ENCODE results near the gene PLEKHD1. TPM values are rescaled to one million over a fixed set of nuclear protein-coding genes. Genes with fewer than 3 reads are reported as not detected.

The PLEKHD1 gene
- total RNA-seq, 4 donors from 2014 or later: 0.19 TPM; not detected in 3

- no peak for TF ChIP-seq POLR2A (IDR thresholded peaks at IDR 0.05)
- TF ChIP-seq CTCF (IDR thresholded peaks at IDR 0.05): no peak
- no peaks in the 10 kb centered on the region for H3K27me3 ChIP-seq
- H3K9me3 ChIP-seq: no peaks in the 10 kb centered on the region
- H3K4me3 ChIP-seq: no peak overlapping the region
- peaks cover 0 to 8% (median 2%) of the 10 kb centered on the region in 3 donors for H3K4me1 ChIP-seq
- no peak for DNase-seq
- WGBS, 2 donors: 40 to 52% methylated on average over 2 of the region's 2 CpGs
- no peak overlapping the region for H3K27ac ChIP-seq
- intact Hi-C loops (cut with DNase I): no loop called here
- H3K36me3 ChIP-seq: peaks cover 0 to 60% (median 5%) of the 10 kb centered on the region in 3 donors
These were observed 32.6 kb upstream of the PLEKHD1 start for GRCh38 chr14:69451941-69452340.

GRCh38 chr14:69458350-69458749 is 26.2 kb upstream of the PLEKHD1 start:
- peaks cover 7 to 87% (median 8%) of the 10 kb centered on the region in 3 donors for H3K36me3 ChIP-seq
- H3K9me3 ChIP-seq: no peaks in the 10 kb centered on the region
- 72 to 87% methylated on average over 8 to 9 of the region's 11 CpGs for WGBS, 2 donors
- intact Hi-C loops (cut with DNase I): no loop called here
- TF ChIP-seq POLR2A (IDR thresholded peaks at IDR 0.05) (no peak), CTCF (IDR thresholded peaks at IDR 0.05) (no peak)
- H3K4me1 ChIP-seq: peaks cover 0 to 5% (median 0%) of the 10 kb centered on the region in 3 donors
- no peaks in the 10 kb centered on the region for H3K27me3 ChIP-seq
- H3K4me3 ChIP-seq: no peak overlapping the region
- no peak for DNase-seq
- no peak overlapping the region for H3K27ac ChIP-seq

GRCh38 chr14:69459122-69459521 is 25.4 kb upstream of the PLEKHD1 start:
- H3K4me3 ChIP-seq: no peak overlapping the region
- no peak for TF ChIP-seq POLR2A (IDR thresholded peaks at IDR 0.05)
- TF ChIP-seq CTCF (IDR thresholded peaks at IDR 0.05): no peak
- no peak for DNase-seq
- peaks cover 7 to 79% (median 8%) of the 10 kb centered on the region in 3 donors for H3K36me3 ChIP-seq
- no peak overlapping the region for H3K27ac ChIP-seq
- H3K4me1 ChIP-seq: peaks cover 0 to 5% (median 0%) of the 10 kb centered on the region in 3 donors
- intact Hi-C loops (cut with DNase I): no loop called here
- 47 to 61% methylated on average over 1 of the region's 1 CpG for WGBS, 2 donors
- no peaks in the 10 kb centered on the region for H3K27me3 ChIP-seq
- H3K9me3 ChIP-seq: no peaks in the 10 kb centered on the region

- no peak overlapping the region for H3K4me3 ChIP-seq
- H3K27ac ChIP-seq: no peak overlapping the region
- WGBS, 2 donors: 27 to 28% methylated on average over 4 of the region's 4 CpGs
- DNase-seq: no peak
- peak; percentile 57 to 89 (median 79) for TF ChIP-seq CTCF (IDR thresholded peaks at IDR 0.05)
- TF ChIP-seq POLR2A (IDR thresholded peaks at IDR 0.05): no peak
- no peaks in the 10 kb centered on the region for H3K9me3 ChIP-seq
- H3K4me1 ChIP-seq: peaks cover 0 to 5% (median 0%) of the 10 kb centered on the region in 3 donors
- intact Hi-C loops (cut with DNase I): loop anchor here (5.0 kb wide), 1 partner anchor 218 kb away; no protein-coding TSS in a partner anchor
- peaks cover 7 to 68% (median 8%) of the 10 kb centered on the region in 3 donors for H3K36me3 ChIP-seq
- no peaks in the 10 kb centered on the region for H3K27me3 ChIP-seq
These were observed 24.3 kb upstream of the PLEKHD1 start for GRCh38 chr14:69460093-69460701.

- peaks cover 0 to 5% (median 0%) of the 10 kb centered on the region in 3 donors for H3K4me1 ChIP-seq
- DNase-seq: no peak
- H3K4me3 ChIP-seq: no peak overlapping the region
- no peaks in the 10 kb centered on the region for H3K27me3 ChIP-seq
- H3K36me3 ChIP-seq: peaks cover 0 to 27% (median 0%) of the 10 kb centered on the region in 3 donors
- intact Hi-C loops (cut with DNase I): loop anchor here (5.0 kb wide), 1 partner anchor 222 kb away; no protein-coding TSS in a partner anchor
- TF ChIP-seq POLR2A (IDR thresholded peaks at IDR 0.05): no peak
- TF ChIP-seq CTCF (IDR thresholded peaks at IDR 0.05): no peak
- no peak overlapping the region for H3K27ac ChIP-seq
- H3K9me3 ChIP-seq: no peaks in the 10 kb centered on the region
These were observed 20.1 kb upstream of the PLEKHD1 start for GRCh38 chr14:69464379-69464778.

Data from esophagus squamous epithelium (tissue), 5 donors.